ENCODE results near the gene AMBRA1.
A peak's percentile ranks its signal among the peaks of the same experiment; 100 is the strongest.

Gene AMBRA1

DNA sequence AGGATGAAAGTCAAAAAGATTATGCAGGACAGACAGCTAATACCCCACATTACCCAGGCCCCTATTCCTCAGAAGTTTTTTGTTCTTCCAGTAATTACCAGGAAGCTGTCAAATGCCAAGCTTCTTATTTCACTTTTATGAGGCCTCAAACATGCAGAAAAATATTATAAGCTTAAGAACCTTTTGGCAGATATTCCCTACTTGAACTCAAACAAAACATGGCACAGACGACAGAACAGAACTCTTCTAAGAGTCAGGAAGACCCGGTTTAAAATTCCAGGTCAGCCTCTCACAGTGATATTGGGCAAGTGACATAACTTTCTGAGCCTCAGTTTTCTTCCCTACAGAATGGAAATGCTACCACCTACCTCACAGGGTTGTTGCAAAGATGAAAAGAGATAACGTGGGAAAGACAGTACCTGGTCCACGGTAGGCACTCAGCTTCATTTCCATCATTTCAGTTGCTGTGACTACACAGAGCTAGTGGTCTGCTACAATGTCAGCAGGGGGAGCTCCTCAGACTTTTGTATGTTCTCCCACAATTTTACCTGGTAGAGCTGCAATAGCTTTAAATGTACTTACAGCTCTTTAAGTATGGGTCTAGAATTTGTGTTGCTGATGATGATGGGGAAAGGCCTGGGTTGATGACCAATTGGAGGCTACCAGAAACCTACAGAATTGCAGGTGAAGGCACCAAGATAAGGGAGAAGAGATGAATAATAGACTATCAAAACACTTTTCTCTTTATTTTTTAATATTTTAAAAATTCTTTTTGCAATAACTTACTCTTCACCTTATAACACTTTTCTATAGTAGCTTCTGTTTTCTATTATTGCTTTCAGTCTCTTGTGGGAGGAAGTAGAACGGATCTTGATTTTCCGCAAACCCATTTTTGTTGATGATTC lies 103.9 kb downstream of the AMBRA1 start:
- ATAC-seq (replicated peaks) (peak; percentile 61), DNase-seq (peak in 2 of 3 experiments; percentile 12 to 17)
- Mint-ChIP-seq H3K36me3 (ENCODE audit: insufficient read depth) (peaks cover 22% of the 10 kb centered on the region), H3K27ac (no peak overlapping the region), H3K27me3 (no peaks in the 10 kb centered on the region), H3K4me1 (ENCODE audit: low read depth in 2 of 2) (peaks cover 9 to 15% of the 10 kb centered on the region in 2 donors), H3K9me3 (no peaks in the 10 kb centered on the region), H3K4me3 (no peak overlapping the region)

- Mint-ChIP-seq H3K27ac (peak overlapping the region in 1 of 2 donors; percentile 28), H3K36me3 (ENCODE audit: insufficient read depth) (peaks cover 5% of the 10 kb centered on the region), H3K27me3 (no peaks in the 10 kb centered on the region), H3K9me3 (no peaks in the 10 kb centered on the region), H3K4me3 (no peak overlapping the region), H3K4me1 (ENCODE audit: low read depth in 2 of 2) (peaks cover 11 to 16% of the 10 kb centered on the region in 2 donors)
- DNase-seq (no peak), ATAC-seq (replicated peaks) (no peak)
Observed at GRCh38 chr11:46485856-46486443, 107.9 kb downstream of the AMBRA1 start.

DNA sequence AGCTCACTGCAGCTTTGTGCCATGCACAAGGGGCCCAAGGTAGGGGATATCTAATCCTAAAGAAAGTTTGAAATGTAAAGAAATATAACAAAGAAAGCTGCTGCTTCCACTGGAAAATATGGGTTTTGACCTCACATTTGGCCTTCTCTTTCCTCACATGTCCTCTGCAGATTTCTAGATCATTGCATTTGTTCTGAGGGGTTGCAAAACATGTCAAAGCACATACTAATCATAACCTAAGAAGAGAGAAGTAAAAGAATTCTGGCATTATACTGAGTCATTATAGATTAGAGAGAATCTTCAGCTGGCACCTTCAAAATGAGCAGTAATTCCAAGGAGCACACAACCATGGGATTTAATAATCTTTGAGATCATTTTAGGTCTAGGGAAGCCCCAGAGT lies 109.7 kb downstream of the AMBRA1 start:
- peaks cover 10 to 11% of the 10 kb centered on the region in 2 donors for H3K4me1 Mint-ChIP-seq (ENCODE audit: low read depth in 2 of 2)
- H3K27ac Mint-ChIP-seq: no peak overlapping the region
- ATAC-seq (replicated peaks) (no peak), DNase-seq (no peak)
- peaks cover 5% of the 10 kb centered on the region for H3K36me3 Mint-ChIP-seq (ENCODE audit: insufficient read depth)
- no peaks in the 10 kb centered on the region for H3K27me3 Mint-ChIP-seq
- no peak overlapping the region for H3K4me3 Mint-ChIP-seq
- H3K9me3 Mint-ChIP-seq: no peaks in the 10 kb centered on the region

DNA sequence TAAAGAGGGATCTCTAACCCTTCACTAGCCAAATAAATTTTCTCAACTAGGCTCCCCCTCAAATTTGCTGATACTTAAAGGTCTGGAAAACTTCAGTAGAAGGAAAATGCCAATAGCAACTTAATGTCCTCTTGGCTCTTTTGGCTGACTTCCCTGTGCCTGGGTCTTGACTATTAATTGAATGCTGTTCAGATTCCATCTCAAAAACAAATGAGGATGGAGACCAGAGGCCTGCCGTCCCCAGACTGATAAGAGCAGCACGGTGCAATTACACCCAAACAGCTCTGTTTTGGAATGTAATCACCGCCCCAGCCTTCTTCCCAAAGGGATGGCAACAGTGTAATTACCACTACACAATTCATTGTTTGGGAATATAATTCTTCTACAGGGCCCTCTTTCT lies 112.9 kb downstream of the AMBRA1 start:
- no peak for DNase-seq
- ATAC-seq (replicated peaks): no peak
- Mint-ChIP-seq H3K27me3 (no peaks in the 10 kb centered on the region), H3K4me1 (ENCODE audit: low read depth in 2 of 2) (peaks cover 15 to 28% of the 10 kb centered on the region in 2 donors), H3K36me3 (ENCODE audit: insufficient read depth) (peaks cover 5% of the 10 kb centered on the region), H3K27ac (peak overlapping the region in 1 of 2 donors; percentile 72), H3K4me3 (no peak overlapping the region), H3K9me3 (no peaks in the 10 kb centered on the region)

GRCh38 chr11:46480166-46480726 lies 113.6 kb downstream of the AMBRA1 start:
- H3K4me1 Mint-ChIP-seq (ENCODE audit: low read depth in 2 of 2): peaks cover 15 to 28% of the 10 kb centered on the region in 2 donors

DNA sequence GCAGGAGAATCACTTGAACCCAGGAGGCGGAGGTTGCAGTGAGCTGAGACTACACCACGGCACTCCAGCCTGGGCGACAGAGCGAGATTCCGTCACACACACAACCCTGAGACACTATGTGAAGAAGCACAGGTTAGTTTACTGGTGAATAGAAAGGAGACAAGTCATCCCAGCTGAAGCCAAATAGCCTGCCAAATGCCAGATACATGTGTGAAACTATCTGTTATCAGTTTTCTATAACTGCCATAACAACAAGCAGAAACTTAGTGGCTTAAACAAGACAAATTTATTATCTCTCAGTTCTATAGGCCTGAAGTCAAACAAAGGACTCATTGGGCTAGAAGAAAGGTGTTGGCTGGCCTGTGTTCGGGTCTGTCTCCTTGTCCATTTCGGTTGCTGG lies 114.2 kb downstream of the AMBRA1 start:
- no peak for DNase-seq
- ATAC-seq (replicated peaks): no peak
- H3K4me1 Mint-ChIP-seq (ENCODE audit: low read depth in 2 of 2): peaks cover 15 to 26% of the 10 kb centered on the region in 2 donors
- no peaks in the 10 kb centered on the region for H3K27me3 Mint-ChIP-seq
- peaks cover 5% of the 10 kb centered on the region for H3K36me3 Mint-ChIP-seq (ENCODE audit: insufficient read depth)
- no peak overlapping the region for H3K27ac Mint-ChIP-seq
- no peaks in the 10 kb centered on the region for H3K9me3 Mint-ChIP-seq
- no peak overlapping the region for H3K4me3 Mint-ChIP-seq

More at GRCh38 chr11:46480166-46480726, 113.6 kb downstream of the AMBRA1 start:
- no peak overlapping the region for H3K4me3 Mint-ChIP-seq
- H3K9me3 Mint-ChIP-seq: no peaks in the 10 kb centered on the region
- DNase-seq: no peak
- no peak for ATAC-seq (replicated peaks)
- peaks cover 5% of the 10 kb centered on the region for H3K36me3 Mint-ChIP-seq (ENCODE audit: insufficient read depth)
- peak overlapping the region in 1 of 2 donors; percentile 72 for H3K27ac Mint-ChIP-seq
- no peaks in the 10 kb centered on the region for H3K27me3 Mint-ChIP-seq

DNA sequence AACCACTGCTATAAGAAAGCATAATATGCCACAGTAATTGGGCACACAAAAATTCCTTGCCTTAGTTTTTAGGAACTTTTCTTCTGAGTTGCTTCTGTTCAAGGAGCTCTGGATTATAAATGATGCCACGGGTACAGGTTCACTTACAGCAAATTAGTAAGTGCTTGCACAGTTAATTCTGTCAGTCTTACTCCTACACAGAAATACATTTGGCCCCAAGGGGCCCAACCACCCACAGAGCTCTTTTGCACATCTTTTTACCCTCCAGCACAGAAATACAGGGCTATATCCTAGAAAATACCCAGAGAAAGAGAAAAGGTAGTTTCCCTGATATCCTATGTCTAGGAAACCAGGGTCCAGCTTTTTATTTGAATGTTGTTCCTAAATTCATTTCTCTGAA lies 115.6 kb downstream of the AMBRA1 start:
- Mint-ChIP-seq H3K27ac (no peak overlapping the region), H3K36me3 (ENCODE audit: insufficient read depth) (peaks cover 5% of the 10 kb centered on the region), H3K27me3 (no peaks in the 10 kb centered on the region), H3K4me3 (no peak overlapping the region), H3K9me3 (no peaks in the 10 kb centered on the region), H3K4me1 (ENCODE audit: low read depth in 2 of 2) (peaks cover 10 to 23% of the 10 kb centered on the region in 2 donors)
- no peak for DNase-seq
- no peak for ATAC-seq (replicated peaks)

DNA sequence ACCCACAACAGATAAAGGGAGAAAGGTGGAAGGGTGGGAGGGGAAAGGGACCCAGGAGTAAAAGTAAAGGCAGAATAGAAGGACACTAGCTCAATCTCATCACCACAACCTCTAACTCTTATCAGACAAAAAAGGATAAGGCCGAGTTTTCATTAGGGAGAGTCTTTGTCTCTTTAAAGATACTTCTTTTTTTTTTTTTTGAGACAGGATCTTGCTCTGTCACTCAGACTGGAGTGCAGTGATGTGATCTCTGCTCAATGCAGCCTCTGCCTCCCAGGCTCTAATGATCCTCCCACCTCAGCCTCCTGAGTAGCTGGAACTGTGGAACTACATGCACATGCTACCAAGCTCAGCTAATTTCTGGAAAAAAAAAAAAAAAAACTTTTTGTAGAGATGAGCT lies 116.7 kb downstream of the AMBRA1 start:
- no peak for ATAC-seq (replicated peaks)
- no peak for DNase-seq
- Mint-ChIP-seq H3K27ac (no peak overlapping the region), H3K27me3 (no peaks in the 10 kb centered on the region), H3K36me3 (ENCODE audit: insufficient read depth) (no peaks in the 10 kb centered on the region), H3K4me3 (no peak overlapping the region), H3K9me3 (no peaks in the 10 kb centered on the region), H3K4me1 (ENCODE audit: low read depth in 2 of 2) (peaks cover 10 to 28% of the 10 kb centered on the region in 2 donors)

- no peak for ATAC-seq (replicated peaks)
- peaks cover 10 to 28% of the 10 kb centered on the region in 2 donors for H3K4me1 Mint-ChIP-seq (ENCODE audit: low read depth in 2 of 2)
- no peak overlapping the region for H3K4me3 Mint-ChIP-seq
Observed at GRCh38 chr11:46475926-46476545, 117.8 kb downstream of the AMBRA1 start.

GRCh38 chr11:46475051-46475925 lies 118.5 kb downstream of the AMBRA1 start:
- Mint-ChIP-seq H3K9me3 (no peaks in the 10 kb centered on the region), H3K4me1 (ENCODE audit: low read depth in 2 of 2) (peaks cover 8 to 28% of the 10 kb centered on the region in 2 donors), H3K36me3 (ENCODE audit: insufficient read depth) (peaks cover 5% of the 10 kb centered on the region), H3K27me3 (no peaks in the 10 kb centered on the region), H3K4me3 (no peak overlapping the region), H3K27ac (peak overlapping the region in 1 of 2 donors; percentile 6)
- ATAC-seq (replicated peaks) (no peak), DNase-seq (no peak)

More at GRCh38 chr11:46475926-46476545, 117.8 kb downstream of the AMBRA1 start:
- no peaks in the 10 kb centered on the region for H3K36me3 Mint-ChIP-seq (ENCODE audit: insufficient read depth)
- no peaks in the 10 kb centered on the region for H3K27me3 Mint-ChIP-seq
- no peaks in the 10 kb centered on the region for H3K9me3 Mint-ChIP-seq
- H3K27ac Mint-ChIP-seq: peak overlapping the region in 1 of 2 donors; percentile 6
- DNase-seq: no peak

- H3K4me3 Mint-ChIP-seq: no peak overlapping the region
- peaks cover 16% of the 10 kb centered on the region for H3K36me3 Mint-ChIP-seq (ENCODE audit: insufficient read depth)
- no peaks in the 10 kb centered on the region for H3K9me3 Mint-ChIP-seq
- ATAC-seq (replicated peaks) (no peak), DNase-seq (no peak)
- peak overlapping the region in 1 of 2 donors; percentile 63 for H3K27ac Mint-ChIP-seq
- H3K4me1 Mint-ChIP-seq (ENCODE audit: low read depth in 2 of 2): peaks cover 5 to 18% of the 10 kb centered on the region in 2 donors
- no peaks in the 10 kb centered on the region for H3K27me3 Mint-ChIP-seq
Observed at GRCh38 chr11:46472662-46472994, 121.2 kb downstream of the AMBRA1 start.

GRCh38 chr11:46471943-46472661 lies 121.7 kb downstream of the AMBRA1 start:
- no peak for DNase-seq
- no peak for ATAC-seq (replicated peaks)
- H3K36me3 Mint-ChIP-seq (ENCODE audit: insufficient read depth): peaks cover 20% of the 10 kb centered on the region
- H3K27me3 Mint-ChIP-seq: no peaks in the 10 kb centered on the region
- H3K4me3 Mint-ChIP-seq: no peak overlapping the region
- peak overlapping the region in 1 of 2 donors; percentile 63 for H3K27ac Mint-ChIP-seq
- H3K4me1 Mint-ChIP-seq (ENCODE audit: low read depth in 2 of 2): peaks cover 5 to 18% of the 10 kb centered on the region in 2 donors
- H3K9me3 Mint-ChIP-seq: no peaks in the 10 kb centered on the region
